Kidney epithelial cell (primary cell): ENCODE data around the gene TOR4A. TPM values are rescaled to one million over a fixed set of nuclear protein-coding genes. Genes with fewer than 3 reads are reported as not detected.

Experiments used
- DNase-seq: peaks from one replicate; pipeline ENCODE4 v3.0.0-alpha.2; 2010; ENCODE audit warnings: low read depth
- H3K27me3 ChIP-seq: 2 replicates; pipeline ENCODE4 v1.6.0; 2011; ENCODE audit warnings: low read length; ENCODE audit not compliant: control insufficient read depth, insufficient read depth
- H3K36me3 ChIP-seq: 2 replicates; pipeline ENCODE4 v1.5.1; 2011; ENCODE audit warnings: low read length; ENCODE audit not compliant: control insufficient read depth, insufficient read depth
- H3K4me3 ChIP-seq: 2 replicates; pipeline ENCODE4 v1.5.1; 2011; ENCODE audit warnings: low read depth, mild to moderate bottlenecking, control low read depth, low read length
- total RNA-seq: library from RNA; depleted of rRNA; stranded (reverse); fragments of >200 nt; gene quantifications from 2 replicates; pipeline ENCODE4 v1.2.3, GENCODE V29; 2015
- TF ChIP-seq, protein P1 (sequence below): IDR thresholded peaks from 2 replicates; pipeline ENCODE4 v1.5.1; 2011; ENCODE audit warnings: mild to moderate bottlenecking, moderate library complexity, low read length, control low read depth, inconsistent platforms; ENCODE audit not compliant: insufficient read depth, poor library complexity, severe bottlenecking

TOR4A gene
- total RNA-seq, 1 donor from 2014 or later, result 33.5 TPM

DNA sequence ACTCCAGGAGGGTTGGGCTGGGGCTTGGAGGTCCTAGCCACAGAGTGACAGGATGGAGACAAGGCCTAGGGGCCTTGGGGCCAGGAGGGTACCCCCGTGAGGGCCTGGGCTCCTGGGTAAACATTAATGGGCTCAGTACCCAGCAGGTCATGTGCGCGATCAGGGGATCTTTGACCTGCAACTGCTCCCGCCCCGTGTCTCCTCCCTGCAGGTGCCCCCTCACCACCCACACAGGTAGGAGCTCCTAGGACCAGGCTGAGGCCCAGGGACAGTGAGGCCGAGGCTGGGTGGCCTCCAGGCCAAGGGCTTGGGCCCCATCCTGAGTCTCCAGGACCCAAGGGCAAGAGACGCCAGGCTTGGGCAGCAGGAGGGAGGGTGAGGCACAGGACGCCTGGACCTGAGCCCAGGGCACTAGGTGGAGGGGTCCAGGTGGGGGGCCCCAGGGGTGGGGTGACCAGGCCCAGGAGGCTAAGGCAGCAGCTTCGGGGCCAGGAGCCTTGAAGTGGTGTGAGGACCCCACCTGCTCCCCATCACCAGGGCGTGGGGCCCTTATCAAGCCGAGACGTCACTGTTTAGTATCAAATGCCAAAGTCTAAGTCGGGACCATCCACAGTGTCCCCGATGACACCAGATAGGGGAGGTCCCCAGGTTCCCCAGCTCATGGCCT is 46.7 kb upstream of the TOR4A start, which contains the start of gene SLC34A3:
TSS of gene SLC34A3 (plus strand) at position 197 of the 667 bp plus-strand sequence. CDS start 802 bp downstream, outside the sequence.
- Histone ChIP-seq H3K36me3 (no peaks in the 10 kb centered on the region), H3K4me3 (no peak within 1 kb of the TSS), H3K27me3 (peaks cover 61% of the 10 kb centered on the region)
- DNase-seq, result no peak
- TF ChIP-seq, protein P1, sequence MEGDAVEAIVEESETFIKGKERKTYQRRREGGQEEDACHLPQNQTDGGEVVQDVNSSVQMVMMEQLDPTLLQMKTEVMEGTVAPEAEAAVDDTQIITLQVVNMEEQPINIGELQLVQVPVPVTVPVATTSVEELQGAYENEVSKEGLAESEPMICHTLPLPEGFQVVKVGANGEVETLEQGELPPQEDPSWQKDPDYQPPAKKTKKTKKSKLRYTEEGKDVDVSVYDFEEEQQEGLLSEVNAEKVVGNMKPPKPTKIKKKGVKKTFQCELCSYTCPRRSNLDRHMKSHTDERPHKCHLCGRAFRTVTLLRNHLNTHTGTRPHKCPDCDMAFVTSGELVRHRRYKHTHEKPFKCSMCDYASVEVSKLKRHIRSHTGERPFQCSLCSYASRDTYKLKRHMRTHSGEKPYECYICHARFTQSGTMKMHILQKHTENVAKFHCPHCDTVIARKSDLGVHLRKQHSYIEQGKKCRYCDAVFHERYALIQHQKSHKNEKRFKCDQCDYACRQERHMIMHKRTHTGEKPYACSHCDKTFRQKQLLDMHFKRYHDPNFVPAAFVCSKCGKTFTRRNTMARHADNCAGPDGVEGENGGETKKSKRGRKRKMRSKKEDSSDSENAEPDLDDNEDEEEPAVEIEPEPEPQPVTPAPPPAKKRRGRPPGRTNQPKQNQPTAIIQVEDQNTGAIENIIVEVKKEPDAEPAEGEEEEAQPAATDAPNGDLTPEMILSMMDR, result no peak

DNA sequence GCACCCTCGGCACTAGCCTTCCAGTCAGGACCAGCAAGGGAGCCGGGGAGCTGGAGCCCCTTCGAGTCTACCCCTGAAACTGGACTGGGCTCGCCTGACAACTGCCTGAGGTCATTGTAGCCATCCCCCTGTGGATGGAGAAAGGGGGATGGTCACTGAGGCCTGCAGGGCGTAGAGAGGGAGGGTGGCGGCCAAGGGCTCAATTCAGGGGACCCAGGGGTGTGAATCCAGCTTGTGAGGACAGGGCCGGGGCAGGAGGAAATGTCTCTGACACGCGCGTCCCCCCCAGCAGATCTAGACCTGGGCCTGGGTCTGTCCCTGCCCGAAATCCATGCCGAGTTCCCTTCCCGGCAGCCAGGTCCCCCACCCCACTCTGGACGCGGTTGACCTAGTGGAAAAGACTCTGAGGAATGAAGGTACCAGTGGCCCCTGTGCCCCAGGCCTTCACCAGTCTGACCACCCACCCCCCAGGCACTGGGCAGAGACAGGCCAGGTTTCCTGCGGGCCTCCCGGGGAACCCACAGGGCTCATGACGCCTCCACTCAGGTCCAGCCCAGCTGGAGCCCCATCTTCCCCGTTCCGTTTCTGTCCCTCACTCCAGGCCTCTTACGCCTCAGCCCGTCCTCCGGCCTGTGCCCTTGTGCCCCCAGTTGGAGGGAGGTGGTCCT is 46.0 kb upstream of the TOR4A start:
- H3K36me3 ChIP-seq, result no peaks in the 10 kb centered on the region
- no peak for DNase-seq
- H3K27me3 ChIP-seq, result peaks cover 64% of the 10 kb centered on the region
- H3K4me3 ChIP-seq, result no peak overlapping the region
- TF ChIP-seq, protein P1, result no peak

DNA sequence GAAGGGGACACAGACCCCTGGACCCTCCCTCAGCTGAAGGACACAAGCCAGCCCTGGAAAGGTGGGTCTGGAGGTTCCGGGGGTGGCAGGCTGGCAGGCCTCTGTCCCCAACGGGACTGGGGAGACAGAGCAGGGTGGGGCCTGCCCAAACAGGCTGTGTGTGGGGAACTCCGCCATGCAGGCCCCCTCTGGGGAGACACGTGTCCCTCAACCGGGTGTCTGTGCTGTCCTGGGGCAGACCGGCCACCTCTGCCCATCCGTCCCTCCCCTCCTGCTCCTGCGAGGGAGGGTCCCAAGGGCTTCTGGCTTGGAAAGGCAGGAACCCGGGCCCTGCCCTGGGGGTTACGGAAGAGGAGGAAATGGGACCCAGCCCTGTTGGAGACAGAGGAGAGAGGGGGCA is 45.4 kb upstream of the TOR4A start:
- H3K4me3 ChIP-seq, result no peak overlapping the region
- no peaks in the 10 kb centered on the region for H3K36me3 ChIP-seq
- DNase-seq, result no peak
- TF ChIP-seq, protein P1, result no peak
- H3K27me3 ChIP-seq, result peaks cover 64% of the 10 kb centered on the region

DNA sequence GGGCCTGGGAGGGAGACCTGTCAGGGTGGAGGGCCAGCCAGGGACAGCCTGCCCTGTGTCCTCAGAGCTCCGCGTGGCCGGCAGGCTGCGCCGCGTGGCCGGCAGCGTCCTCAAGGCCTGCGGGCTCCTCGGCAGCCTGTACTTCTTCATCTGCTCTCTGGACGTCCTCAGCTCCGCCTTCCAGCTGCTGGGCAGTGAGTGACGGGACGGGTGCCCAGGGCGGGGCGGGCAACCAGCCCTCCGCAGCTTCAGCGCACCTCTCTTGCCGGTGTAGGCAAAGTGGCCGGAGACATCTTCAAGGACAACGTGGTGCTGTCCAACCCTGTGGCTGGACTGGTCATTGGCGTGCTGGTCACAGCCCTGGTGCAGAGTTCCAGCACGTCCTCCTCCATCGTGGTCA is 45.0 kb upstream of the TOR4A start:
- Histone ChIP-seq H3K4me3 (no peak overlapping the region), H3K36me3 (no peaks in the 10 kb centered on the region), H3K27me3 (peaks cover 64% of the 10 kb centered on the region)
- no peak for DNase-seq
- TF ChIP-seq, protein P1, result no peak

DNA sequence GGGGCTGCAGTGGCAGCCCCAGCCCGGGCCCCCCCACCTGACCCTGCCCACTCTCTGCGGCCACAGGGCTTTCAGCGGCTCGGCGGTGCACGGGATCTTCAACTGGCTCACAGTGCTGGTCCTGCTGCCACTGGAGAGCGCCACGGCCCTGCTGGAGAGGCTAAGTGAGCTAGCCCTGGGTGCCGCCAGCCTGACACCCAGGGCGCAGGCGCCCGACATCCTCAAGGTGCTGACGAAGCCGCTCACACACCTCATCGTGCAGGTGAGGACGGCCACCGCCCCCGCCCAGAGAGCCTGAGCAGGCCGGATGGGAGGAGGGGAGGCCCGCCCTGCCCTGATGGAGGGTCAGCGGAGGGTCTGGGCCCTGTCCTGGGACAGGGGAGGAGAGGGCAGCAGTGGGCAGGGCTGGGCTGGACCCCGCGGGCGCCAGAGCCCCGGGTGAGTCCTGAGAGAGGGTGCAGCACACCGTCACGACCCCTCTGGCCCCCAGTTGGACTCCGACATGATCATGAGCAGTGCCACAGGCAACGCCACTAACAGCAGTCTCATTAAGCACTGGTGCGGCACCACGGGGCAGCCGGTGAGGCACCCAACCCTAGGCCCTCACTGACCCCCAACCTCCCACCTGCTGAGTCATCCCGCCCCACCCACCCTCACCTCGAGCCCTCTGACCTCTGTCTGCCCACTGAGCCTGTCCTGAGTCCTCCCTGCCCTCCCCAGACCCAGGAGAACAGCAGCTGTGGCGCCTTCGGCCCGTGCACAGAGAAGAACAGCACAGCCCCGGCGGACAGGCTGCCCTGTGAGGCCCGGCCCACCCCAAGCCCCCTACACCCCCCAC is 44.2 kb upstream of the TOR4A start:
- TF ChIP-seq, protein P1, result no peak
- Histone ChIP-seq H3K27me3 (peaks cover 60% of the 10 kb centered on the region), H3K36me3 (no peaks in the 10 kb centered on the region), H3K4me3 (no peak overlapping the region)
- DNase-seq, result no peak
